Activated naive CD8-positive, alpha-beta T cell (primary cell): ENCODE data around the gene PRDX2.

Experiments
- H3K27ac Mint-ChIP-seq: one replicate; pipeline ENCODE4 v1.8.0; 2021; ENCODE audit warnings: mixed read lengths
- H3K27me3 Mint-ChIP-seq: one replicate; pipeline ENCODE4 v1.8.0; 2021; ENCODE audit warnings: mixed read lengths
- H3K36me3 Mint-ChIP-seq: one replicate; pipeline ENCODE4 v1.8.0; 2021; ENCODE audit warnings: mixed read lengths
- H3K4me1 Mint-ChIP-seq: one replicate; pipeline ENCODE4 v1.8.0; 2021; ENCODE audit warnings: low read depth, mixed read lengths
- H3K4me3 Mint-ChIP-seq: one replicate; pipeline ENCODE4 v1.8.0; 2021; ENCODE audit warnings: mild to moderate bottlenecking, mixed read lengths
- H3K9me3 Mint-ChIP-seq: one replicate; pipeline ENCODE4 v1.8.0; 2021; ENCODE audit warnings: low read depth, mixed read lengths

PRDX2 gene

GRCh38 chr19:12782424-12783290 lies 18.9 kb downstream of the PRDX2 start:
- Mint-ChIP-seq H3K36me3 (no peaks in the 10 kb centered on the region), H3K4me1 (peaks cover 34% of the 10 kb centered on the region), H3K27ac (peak overlapping the region; percentile 99), H3K4me3 (peak overlapping the region; percentile 94), H3K9me3 (no peaks in the 10 kb centered on the region), H3K27me3 (no peaks in the 10 kb centered on the region)

GRCh38 chr19:12782174-12782423 lies 19.5 kb downstream of the PRDX2 start:
- H3K27ac Mint-ChIP-seq, result peak overlapping the region; percentile 99
- peaks cover 38% of the 10 kb centered on the region for H3K4me1 Mint-ChIP-seq
- peak overlapping the region; percentile 94 for H3K4me3 Mint-ChIP-seq
- no peaks in the 10 kb centered on the region for H3K9me3 Mint-ChIP-seq
- no peaks in the 10 kb centered on the region for H3K27me3 Mint-ChIP-seq
- H3K36me3 Mint-ChIP-seq, result no peaks in the 10 kb centered on the region

- Mint-ChIP-seq H3K4me1 (peaks cover 38% of the 10 kb centered on the region), H3K4me3 (peak overlapping the region; percentile 59), H3K9me3 (no peaks in the 10 kb centered on the region), H3K27me3 (no peaks in the 10 kb centered on the region), H3K36me3 (no peaks in the 10 kb centered on the region), H3K27ac (peak overlapping the region; percentile 64)
Observed at GRCh38 chr19:12779162-12779993, 22.2 kb downstream of the PRDX2 start.

GRCh38 chr19:12778905-12779161 lies 22.8 kb downstream of the PRDX2 start:
- no peaks in the 10 kb centered on the region for H3K36me3 Mint-ChIP-seq

GRCh38 chr19:12778017-12778904 lies 23.3 kb downstream of the PRDX2 start:
- peak overlapping the region; percentile 54 for H3K27ac Mint-ChIP-seq
- H3K9me3 Mint-ChIP-seq, result no peaks in the 10 kb centered on the region
- H3K4me3 Mint-ChIP-seq, result peak overlapping the region; percentile 83
- H3K4me1 Mint-ChIP-seq, result peaks cover 38% of the 10 kb centered on the region
- no peaks in the 10 kb centered on the region for H3K36me3 Mint-ChIP-seq
- H3K27me3 Mint-ChIP-seq, result no peaks in the 10 kb centered on the region

More at GRCh38 chr19:12778905-12779161, 22.8 kb downstream of the PRDX2 start:
- Mint-ChIP-seq H3K4me1 (peaks cover 38% of the 10 kb centered on the region), H3K4me3 (peak overlapping the region; percentile 83), H3K27me3 (no peaks in the 10 kb centered on the region), H3K9me3 (no peaks in the 10 kb centered on the region), H3K27ac (peak overlapping the region; percentile 54)

GRCh38 chr19:12777217-12778016 lies 24.2 kb downstream of the PRDX2 start:
- peak overlapping the region; percentile 22 for H3K27ac Mint-ChIP-seq
- peak overlapping the region; percentile 83 for H3K4me3 Mint-ChIP-seq
- peaks cover 37% of the 10 kb centered on the region for H3K4me1 Mint-ChIP-seq
- no peaks in the 10 kb centered on the region for H3K27me3 Mint-ChIP-seq
- no peaks in the 10 kb centered on the region for H3K36me3 Mint-ChIP-seq
- H3K9me3 Mint-ChIP-seq, result no peaks in the 10 kb centered on the region

- peak within 1 kb of the TSS; percentile 58 for H3K27ac Mint-ChIP-seq
- H3K9me3 Mint-ChIP-seq, result no peaks in the 10 kb centered on the region
- no peaks in the 10 kb centered on the region for H3K36me3 Mint-ChIP-seq
- no peaks in the 10 kb centered on the region for H3K27me3 Mint-ChIP-seq
- H3K4me3 Mint-ChIP-seq, result peak within 1 kb of the TSS; percentile 77
- H3K4me1 Mint-ChIP-seq, result peaks cover 26% of the 10 kb centered on the region
Observed at GRCh38 chr19:12774588-12775555, 26.7 kb downstream of the PRDX2 start, which contains the start of gene HOOK2. Gene HOOK2 (minus strand): TSS chr19:12775552. CDS start chr19:12775449, 103 bp downstream.

- H3K36me3 Mint-ChIP-seq, result no peaks in the 10 kb centered on the region
- H3K4me1 Mint-ChIP-seq, result peaks cover 18% of the 10 kb centered on the region
- H3K27me3 Mint-ChIP-seq, result no peaks in the 10 kb centered on the region
- H3K27ac Mint-ChIP-seq, result no peak overlapping the region
- H3K4me3 Mint-ChIP-seq, result peak overlapping the region; percentile 59
- H3K9me3 Mint-ChIP-seq, result no peaks in the 10 kb centered on the region
Observed at GRCh38 chr19:12773571-12773970, 28.0 kb downstream of the PRDX2 start.

- Mint-ChIP-seq H3K9me3 (no peaks in the 10 kb centered on the region), H3K27me3 (no peaks in the 10 kb centered on the region), H3K36me3 (no peaks in the 10 kb centered on the region), H3K27ac (no peak overlapping the region), H3K4me1 (peaks cover 9% of the 10 kb centered on the region), H3K4me3 (no peak overlapping the region)
Observed at GRCh38 chr19:12772323-12772722, 29.3 kb downstream of the PRDX2 start.

- Mint-ChIP-seq H3K27me3 (no peaks in the 10 kb centered on the region), H3K4me1 (peaks cover 8% of the 10 kb centered on the region), H3K36me3 (no peaks in the 10 kb centered on the region), H3K9me3 (no peaks in the 10 kb centered on the region), H3K27ac (no peak overlapping the region), H3K4me3 (no peak overlapping the region)
Observed at GRCh38 chr19:12770922-12771321, 30.7 kb downstream of the PRDX2 start.

- Mint-ChIP-seq H3K9me3 (no peaks in the 10 kb centered on the region), H3K27ac (no peak overlapping the region), H3K27me3 (no peaks in the 10 kb centered on the region), H3K4me1 (peaks cover 8% of the 10 kb centered on the region), H3K36me3 (no peaks in the 10 kb centered on the region), H3K4me3 (peak overlapping the region; percentile 32)
Observed at GRCh38 chr19:12769689-12770088, 31.9 kb downstream of the PRDX2 start.

GRCh38 chr19:12767666-12768065 lies 33.9 kb downstream of the PRDX2 start:
- no peak overlapping the region for H3K27ac Mint-ChIP-seq
- H3K4me1 Mint-ChIP-seq, result no peaks in the 10 kb centered on the region
- H3K9me3 Mint-ChIP-seq, result no peaks in the 10 kb centered on the region
- no peak overlapping the region for H3K4me3 Mint-ChIP-seq
- no peaks in the 10 kb centered on the region for H3K27me3 Mint-ChIP-seq
- no peaks in the 10 kb centered on the region for H3K36me3 Mint-ChIP-seq

- H3K27me3 Mint-ChIP-seq, result no peaks in the 10 kb centered on the region
- H3K9me3 Mint-ChIP-seq, result no peaks in the 10 kb centered on the region
Observed at GRCh38 chr19:12767150-12767549, 34.5 kb downstream of the PRDX2 start.

More at GRCh38 chr19:12767150-12767549, 34.5 kb downstream of the PRDX2 start:
- H3K27ac Mint-ChIP-seq, result no peak overlapping the region
- H3K4me1 Mint-ChIP-seq, result no peaks in the 10 kb centered on the region
- H3K36me3 Mint-ChIP-seq, result no peaks in the 10 kb centered on the region
- H3K4me3 Mint-ChIP-seq, result no peak overlapping the region
